GM12878 (cell line): ENCODE measurements around the gene MCRIP2. TPM values are rescaled to one million over a fixed set of nuclear protein-coding genes. Genes with fewer than 3 reads are reported as not detected.

Experiments
- ELK1 ChIP-seq: IDR thresholded peaks from 2 replicates; pipeline ENCODE4 v1.6.1; 2012; ENCODE audit warnings: low read depth, low read length, improper control_type of control experiment
- EP300 ChIP-seq, 2 experiments: fragments of 150-350 bp in 1 of 2; IDR thresholded peaks; 2 replicates each; pipeline ENCODE4 v1.6.1; 2011 to 2012; ENCODE audit warnings: low read depth in 2 of 2, low read length in 2 of 2, borderline replicate concordance in 1 of 2, improper control_type of control experiment in 1 of 2, inconsistent platforms in 1 of 2; ENCODE audit not compliant: control insufficient read depth in 1 of 2
- JUND ChIP-seq: IDR thresholded peaks from 2 replicates; pipeline ENCODE4 v1.6.1; 2012; ENCODE audit warnings: low read depth, mild to moderate bottlenecking, low read length, improper control_type of control experiment, moderate library complexity
- MXI1 ChIP-seq: fragments of 150-350 bp; IDR thresholded peaks from 2 replicates; pipeline ENCODE4 v1.6.1; 2011; ENCODE audit warnings: low read depth, mild to moderate bottlenecking, inconsistent platforms, low read length, improper control_type of control experiment
- NFIC ChIP-seq: IDR thresholded peaks from 2 replicates; pipeline ENCODE4 v1.6.1; 2012; ENCODE audit warnings: low read depth, mild to moderate bottlenecking, inconsistent platforms, low read length, moderate library complexity
- NFXL1 ChIP-seq: fragments of 450-650 bp; IDR thresholded peaks from 2 replicates; pipeline ENCODE4 v1.6.1; 2017; ENCODE audit warnings: antibody characterized with exemption, mild to moderate bottlenecking, borderline replicate concordance
- NFYB ChIP-seq: IDR thresholded peaks from 2 replicates; pipeline ENCODE4 v1.6.1; 2011; ENCODE audit warnings: low read depth, mild to moderate bottlenecking, low read length, improper control_type of control experiment, moderate library complexity; ENCODE audit not compliant: insufficient read depth
- PAX5 ChIP-seq: IDR thresholded peaks from 2 replicates; pipeline ENCODE4 v1.6.1; 2011; ENCODE audit warnings: low read depth, low read length, borderline replicate concordance
- PML ChIP-seq: IDR thresholded peaks from 2 replicates; pipeline ENCODE4 v1.6.1; 2012; ENCODE audit warnings: low read length, inconsistent platforms
- RAD21 ChIP-seq: IDR thresholded peaks from 2 replicates; pipeline ENCODE4 v1.6.1; 2011; ENCODE audit warnings: mild to moderate bottlenecking, low read depth, low read length, moderate library complexity; ENCODE audit not compliant: insufficient read depth
- RBBP5 ChIP-seq: fragments of 200-600 bp; sonication (generic); conservative IDR thresholded peaks from 2 replicates; pipeline ENCODE4 v1.6.1; 2016
- SREBF2 ChIP-seq: IDR thresholded peaks from 2 replicates; pipeline ENCODE4 v1.6.1; 2012; ENCODE audit warnings: mild to moderate bottlenecking, low read length
- TARDBP ChIP-seq: IDR thresholded peaks from 2 replicates; pipeline ENCODE4 v1.6.1; 2016; ENCODE audit warnings: borderline replicate concordance
- TCF12 ChIP-seq: IDR thresholded peaks from 2 replicates; pipeline ENCODE4 v1.6.1; 2011; ENCODE audit warnings: low read depth, mild to moderate bottlenecking, low read length
- TCF3 ChIP-seq: IDR thresholded peaks from 2 replicates; pipeline ENCODE4 v1.6.1; 2012; ENCODE audit warnings: low read depth, mild to moderate bottlenecking, low read length, borderline replicate concordance; ENCODE audit not compliant: insufficient read depth
- TCF7 ChIP-seq: IDR thresholded peaks from 2 replicates; pipeline ENCODE4 v1.6.1; 2014; ENCODE audit warnings: antibody characterized with exemption, borderline replicate concordance
- ZNF622 ChIP-seq: fragments of 450-650 bp; IDR thresholded peaks from 2 replicates; pipeline ENCODE4 v1.6.1; 2017; ENCODE audit warnings: mild to moderate bottlenecking, inconsistent platforms
- polyA plus RNA-seq, 11 experiments: library from polyadenylated mRNA; depleted of rRNA in 4 of 11; unstranded in 6 of 11; stranded (reverse) in 5 of 11; fragments of >200 nt; fragmentation: Nextera tagmentation in 4 of 11; fragmentation: Illumina TruSeq in 1 of 11; extraction: Ambion mirVana in 4 of 11; extraction: Trizol in 1 of 11; gene quantifications; 1 replicate in 1 of 11; 2 replicates in 10 of 11; pipeline versions ENCODE4 v1.2.1 to v1.2.3, GENCODE V29; 2011 to 2016; ENCODE audit warnings: inconsistent platforms in 2 of 11, missing spikeins in 2 of 11, low read depth in 1 of 11
- total RNA-seq, 4 experiments: library from RNA; depleted of rRNA in 3 of 4; stranded (reverse); fragments of >200 nt in 3 of 4; fragmentation: Illumina TruSeq in 1 of 4; extraction: Trizol in 1 of 4; gene quantifications; 2 replicates each; pipeline versions ENCODE4 v1.2.1 to v1.2.3, GENCODE V29; 2013 to 2021
- TF ChIP-seq, protein P1 (sequence below): IDR thresholded peaks from 2 replicates; pipeline ENCODE4 v1.6.1; 2011; ENCODE audit warnings: borderline replicate concordance, low read depth, mild to moderate bottlenecking, moderate library complexity, low read length; ENCODE audit not compliant: insufficient read depth, poor library complexity, severe bottlenecking
- TF ChIP-seq, protein P2 (sequence below): fragments of 150-350 bp; IDR thresholded peaks from 2 replicates; pipeline ENCODE4 v1.6.1; 2014; ENCODE audit warnings: mild to moderate bottlenecking, low read depth, low read length
- TF ChIP-seq, protein P3 (sequence below): IDR thresholded peaks from 2 replicates; pipeline ENCODE4 v1.6.1; 2011; ENCODE audit warnings: low read depth, mild to moderate bottlenecking, low read length, moderate library complexity, borderline replicate concordance; ENCODE audit errors: extremely low read depth
- TF ChIP-seq, protein P4 (sequence below): fragments of 450-650 bp; IDR thresholded peaks from 2 replicates; pipeline ENCODE4 v1.6.1; 2017; ENCODE audit warnings: mild to moderate bottlenecking, moderate library complexity

Gene MCRIP2
- total and polyA plus RNA-seq, 10 of the 15 experiments (the other 5 are each of a cell fraction or from before 2014, with no cell fraction given) = 0.19 to 93.1 (median 57.9) TPM

DNA sequence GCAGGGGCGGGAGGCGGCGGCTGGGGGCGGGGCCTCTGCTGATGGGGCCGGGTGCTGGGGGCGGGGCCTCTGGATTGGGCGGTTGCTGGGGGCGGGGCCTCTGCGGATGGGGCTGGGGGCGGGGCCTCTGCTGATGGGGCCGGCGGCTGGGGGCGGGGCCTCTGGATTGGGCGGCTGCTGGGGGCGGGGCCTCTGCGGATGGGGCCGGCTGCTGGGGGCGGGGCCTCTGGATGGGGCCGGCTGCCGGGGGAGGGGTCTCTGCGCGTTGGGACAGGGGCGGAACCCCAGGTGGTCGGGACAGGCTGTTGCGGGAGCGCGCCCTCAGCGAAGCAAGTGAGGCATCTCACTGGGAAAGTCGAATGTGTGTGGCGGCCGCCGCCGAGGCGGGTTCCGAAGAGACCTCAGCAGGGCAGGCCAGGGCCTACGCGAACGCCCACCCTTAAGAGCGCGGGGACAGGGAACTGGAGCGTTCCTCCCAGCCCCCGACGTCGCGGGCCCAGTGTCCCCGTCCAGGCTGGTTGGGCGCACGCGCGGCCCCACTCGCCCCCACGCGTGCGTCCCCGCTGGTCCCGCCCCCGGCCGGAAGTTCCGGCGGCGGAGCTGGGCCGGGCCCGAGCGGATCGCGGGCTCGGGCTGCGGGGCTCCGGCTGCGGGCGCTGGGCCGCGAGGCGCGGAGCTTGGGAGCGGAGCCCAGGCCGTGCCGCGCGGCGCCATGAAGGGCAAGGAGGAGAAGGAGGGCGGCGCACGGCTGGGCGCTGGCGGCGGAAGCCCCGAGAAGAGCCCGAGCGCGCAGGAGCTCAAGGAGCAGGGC lies 38.4 kb downstream of the MCRIP2 start, which contains the start of gene STUB1 (continued):
- TF ChIP-seq, protein P1, sequence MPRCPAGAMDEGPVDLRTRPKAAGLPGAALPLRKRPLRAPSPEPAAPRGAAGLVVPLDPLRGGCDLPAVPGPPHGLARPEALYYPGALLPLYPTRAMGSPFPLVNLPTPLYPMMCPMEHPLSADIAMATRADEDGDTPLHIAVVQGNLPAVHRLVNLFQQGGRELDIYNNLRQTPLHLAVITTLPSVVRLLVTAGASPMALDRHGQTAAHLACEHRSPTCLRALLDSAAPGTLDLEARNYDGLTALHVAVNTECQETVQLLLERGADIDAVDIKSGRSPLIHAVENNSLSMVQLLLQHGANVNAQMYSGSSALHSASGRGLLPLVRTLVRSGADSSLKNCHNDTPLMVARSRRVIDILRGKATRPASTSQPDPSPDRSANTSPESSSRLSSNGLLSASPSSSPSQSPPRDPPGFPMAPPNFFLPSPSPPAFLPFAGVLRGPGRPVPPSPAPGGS = no peak
- TF ChIP-seq, protein P2, sequence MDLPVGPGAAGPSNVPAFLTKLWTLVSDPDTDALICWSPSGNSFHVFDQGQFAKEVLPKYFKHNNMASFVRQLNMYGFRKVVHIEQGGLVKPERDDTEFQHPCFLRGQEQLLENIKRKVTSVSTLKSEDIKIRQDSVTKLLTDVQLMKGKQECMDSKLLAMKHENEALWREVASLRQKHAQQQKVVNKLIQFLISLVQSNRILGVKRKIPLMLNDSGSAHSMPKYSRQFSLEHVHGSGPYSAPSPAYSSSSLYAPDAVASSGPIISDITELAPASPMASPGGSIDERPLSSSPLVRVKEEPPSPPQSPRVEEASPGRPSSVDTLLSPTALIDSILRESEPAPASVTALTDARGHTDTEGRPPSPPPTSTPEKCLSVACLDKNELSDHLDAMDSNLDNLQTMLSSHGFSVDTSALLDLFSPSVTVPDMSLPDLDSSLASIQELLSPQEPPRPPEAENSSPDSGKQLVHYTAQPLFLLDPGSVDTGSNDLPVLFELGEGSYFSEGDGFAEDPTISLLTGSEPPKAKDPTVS = no peak
- TF ChIP-seq JUND (no peak), NFYB (no peak), MXI1 (peak; percentile 56; the same call in 1 of the 2 replicates), NFIC (no peak), EP300 (IDR thresholded peaks at IDR 0.05; ENCODE audit: borderline replicate concordance in 1 of 2, control insufficient read depth in 1 of 2, low read depth in 2 of 2, low read length in 2 of 2) (no peak), TARDBP (no peak), PAX5 (no peak), SREBF2 (no peak), RBBP5 (no peak), TCF7 (no peak), ELK1 (peak; percentile 67; the same call in 1 of the 2 replicates), NFXL1 (0 out of 2 replicates have a peak, but pooled peaks have one; percentile 26), ZNF622 (no peak), TCF12 (peak; percentile 28; the same call in 1 of the 2 replicates), PML (no peak), TCF3 (no peak), RAD21 (no peak)
- TF ChIP-seq, protein P3, sequence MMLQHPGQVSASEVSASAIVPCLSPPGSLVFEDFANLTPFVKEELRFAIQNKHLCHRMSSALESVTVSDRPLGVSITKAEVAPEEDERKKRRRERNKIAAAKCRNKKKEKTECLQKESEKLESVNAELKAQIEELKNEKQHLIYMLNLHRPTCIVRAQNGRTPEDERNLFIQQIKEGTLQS = no peak
- TF ChIP-seq, protein P4, sequence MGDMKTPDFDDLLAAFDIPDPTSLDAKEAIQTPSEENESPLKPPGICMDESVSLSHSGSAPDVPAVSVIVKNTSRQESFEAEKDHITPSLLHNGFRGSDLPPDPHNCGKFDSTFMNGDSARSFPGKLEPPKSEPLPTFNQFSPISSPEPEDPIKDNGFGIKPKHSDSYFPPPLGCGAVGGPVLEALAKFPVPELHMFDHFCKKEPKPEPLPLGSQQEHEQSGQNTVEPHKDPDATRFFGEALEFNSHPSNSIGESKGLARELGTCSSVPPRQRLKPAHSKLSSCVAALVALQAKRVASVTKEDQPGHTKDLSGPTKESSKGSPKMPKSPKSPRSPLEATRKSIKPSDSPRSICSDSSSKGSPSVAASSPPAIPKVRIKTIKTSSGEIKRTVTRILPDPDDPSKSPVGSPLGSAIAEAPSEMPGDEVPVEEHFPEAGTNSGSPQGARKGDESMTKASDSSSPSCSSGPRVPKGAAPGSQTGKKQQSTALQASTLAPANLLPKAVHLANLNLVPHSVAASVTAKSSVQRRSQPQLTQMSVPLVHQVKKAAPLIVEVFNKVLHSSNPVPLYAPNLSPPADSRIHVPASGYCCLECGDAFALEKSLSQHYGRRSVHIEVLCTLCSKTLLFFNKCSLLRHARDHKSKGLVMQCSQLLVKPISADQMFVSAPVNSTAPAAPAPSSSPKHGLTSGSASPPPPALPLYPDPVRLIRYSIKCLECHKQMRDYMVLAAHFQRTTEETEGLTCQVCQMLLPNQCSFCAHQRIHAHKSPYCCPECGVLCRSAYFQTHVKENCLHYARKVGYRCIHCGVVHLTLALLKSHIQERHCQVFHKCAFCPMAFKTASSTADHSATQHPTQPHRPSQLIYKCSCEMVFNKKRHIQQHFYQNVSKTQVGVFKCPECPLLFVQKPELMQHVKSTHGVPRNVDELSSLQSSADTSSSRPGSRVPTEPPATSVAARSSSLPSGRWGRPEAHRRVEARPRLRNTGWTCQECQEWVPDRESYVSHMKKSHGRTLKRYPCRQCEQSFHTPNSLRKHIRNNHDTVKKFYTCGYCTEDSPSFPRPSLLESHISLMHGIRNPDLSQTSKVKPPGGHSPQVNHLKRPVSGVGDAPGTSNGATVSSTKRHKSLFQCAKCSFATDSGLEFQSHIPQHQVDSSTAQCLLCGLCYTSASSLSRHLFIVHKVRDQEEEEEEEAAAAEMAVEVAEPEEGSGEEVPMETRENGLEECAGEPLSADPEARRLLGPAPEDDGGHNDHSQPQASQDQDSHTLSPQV = no peak
